GM12891 (cell line): ENCODE measurements around the gene P2RY8.
A peak's percentile ranks its signal among the peaks of the same experiment; 100 is the strongest.
"Not testable (repeated sequence)": the region's sequence is repeated elsewhere in the genome, so short reads cannot be mapped to it uniquely, and the experiment has no call there.

ENCODE experiments used
- DNase-seq: peaks from one replicate; pipeline ENCODE4 v3.0.0; 2011; ENCODE audit warnings: low spot score; ENCODE audit not compliant: insufficient read length
- FAIRE-seq: peaks from 2 replicates; lab custom pipeline; 2011; peaks lifted over from hg19 to GRCh38; lab: Jason Lieb, UNC
- PAX5 ChIP-seq: IDR thresholded peaks from 2 replicates; pipeline ENCODE4 v1.6.1; 2011; ENCODE audit warnings: low read length, moderate library complexity, mild to moderate bottlenecking; ENCODE audit not compliant: insufficient read depth, severe bottlenecking
- POLR2A ChIP-seq: IDR thresholded peaks from 2 replicates; pipeline ENCODE4 v1.6.1; 2011; ENCODE audit warnings: low read depth, low read length, control low read depth
- POLR2AphosphoS5 ChIP-seq: IDR thresholded peaks from 2 replicates; pipeline ENCODE4 v1.6.1; 2011; ENCODE audit warnings: low read depth, low read length, control low read depth
- POU2F2 ChIP-seq: IDR thresholded peaks from 2 replicates; pipeline ENCODE4 v1.6.1; 2011; ENCODE audit warnings: low read depth, mild to moderate bottlenecking, control low read depth, low read length, moderate library complexity
- SPI1 ChIP-seq: IDR thresholded peaks from 2 replicates; pipeline ENCODE4 v1.6.1; 2011; ENCODE audit warnings: low read depth, low read length, control low read depth
- TAF1 ChIP-seq: IDR thresholded peaks from 2 replicates; pipeline ENCODE4 v1.6.1; 2011; ENCODE audit warnings: low read depth, low read length, control low read depth

Gene P2RY8

DNA sequence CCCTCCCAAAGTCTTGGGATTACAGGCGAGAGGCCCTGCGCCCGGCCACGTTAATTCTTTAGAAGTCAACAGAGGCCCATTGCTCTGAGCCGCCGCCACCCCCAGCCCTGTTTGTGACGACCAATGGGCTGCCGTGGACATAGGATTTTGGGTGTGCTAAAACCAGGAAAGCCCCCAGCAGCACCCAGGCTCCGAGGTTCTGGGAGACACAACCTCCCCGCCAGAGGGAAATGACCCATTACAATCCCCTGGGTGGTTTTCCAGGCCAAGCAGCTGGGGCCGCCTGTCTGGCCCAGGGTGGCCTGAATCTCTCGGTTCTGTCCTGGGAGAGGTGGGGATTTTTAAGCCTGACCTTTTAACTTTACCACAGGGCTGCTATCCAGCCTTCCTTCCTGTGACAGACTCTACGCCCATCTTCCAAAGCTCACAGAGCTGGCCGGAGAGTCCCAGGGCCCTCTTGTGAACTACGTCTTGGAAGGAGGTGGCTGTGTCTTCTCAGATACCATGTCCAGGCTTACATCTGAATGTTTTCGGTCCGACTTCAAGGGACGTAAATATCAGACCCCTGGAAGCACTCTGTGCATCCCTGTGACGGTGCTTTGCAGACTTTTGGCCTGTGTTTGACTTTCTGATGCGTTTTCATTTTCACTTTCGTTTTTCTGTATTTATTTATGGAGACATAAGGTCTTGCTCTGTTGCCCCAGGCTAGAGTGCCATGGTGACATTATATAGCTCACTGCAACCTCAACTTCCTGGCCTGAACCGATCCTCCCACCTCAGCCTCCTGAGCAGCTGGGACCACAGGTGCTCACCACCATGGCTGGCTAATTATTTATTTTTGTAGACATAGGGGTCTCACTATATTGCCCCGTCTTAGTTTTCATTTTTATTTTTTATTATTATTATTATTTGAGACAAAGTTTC is 36.0 kb downstream of the P2RY8 start:
- DNase-seq = peak; percentile 50
- FAIRE-seq = peak; percentile 98
- TF ChIP-seq POLR2AphosphoS5 (peak; percentile 47; the same call in 1 of the 2 replicates), PAX5 (peak; percentile 75), POU2F2 (peak; percentile 42; the same call in 1 of the 2 replicates), TAF1 (no peak), POLR2A (no peak; the same call in 1 of the 2 replicates), SPI1 (peak; percentile 22; the same call in 1 of the 2 replicates)

DNA sequence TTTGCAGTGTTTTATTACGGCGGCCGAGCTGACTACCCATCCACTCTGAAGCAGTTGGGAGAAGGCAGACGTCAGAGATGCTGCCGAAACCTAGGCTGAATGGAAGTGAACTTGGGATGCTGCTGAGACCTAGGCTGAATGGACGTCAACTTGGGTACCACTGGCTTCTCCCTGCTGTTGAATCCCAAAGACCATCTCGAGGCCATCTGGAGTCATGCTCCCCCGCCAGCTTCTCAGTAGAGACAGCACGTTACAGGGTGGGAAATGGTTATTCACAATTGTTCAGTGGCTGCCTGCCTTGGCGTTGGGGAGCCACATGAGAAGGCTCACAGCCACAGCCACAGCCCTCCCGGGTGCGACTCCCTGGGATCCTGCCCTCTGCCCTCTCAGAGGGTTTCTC is 40.9 kb downstream of the P2RY8 start:
- FAIRE-seq (no peak), DNase-seq (no peak)
- TF ChIP-seq TAF1 (no peak), POLR2AphosphoS5 (no peak), POLR2A (0 out of 2 replicates have a peak, but pooled peaks have one; percentile 1)

DNA sequence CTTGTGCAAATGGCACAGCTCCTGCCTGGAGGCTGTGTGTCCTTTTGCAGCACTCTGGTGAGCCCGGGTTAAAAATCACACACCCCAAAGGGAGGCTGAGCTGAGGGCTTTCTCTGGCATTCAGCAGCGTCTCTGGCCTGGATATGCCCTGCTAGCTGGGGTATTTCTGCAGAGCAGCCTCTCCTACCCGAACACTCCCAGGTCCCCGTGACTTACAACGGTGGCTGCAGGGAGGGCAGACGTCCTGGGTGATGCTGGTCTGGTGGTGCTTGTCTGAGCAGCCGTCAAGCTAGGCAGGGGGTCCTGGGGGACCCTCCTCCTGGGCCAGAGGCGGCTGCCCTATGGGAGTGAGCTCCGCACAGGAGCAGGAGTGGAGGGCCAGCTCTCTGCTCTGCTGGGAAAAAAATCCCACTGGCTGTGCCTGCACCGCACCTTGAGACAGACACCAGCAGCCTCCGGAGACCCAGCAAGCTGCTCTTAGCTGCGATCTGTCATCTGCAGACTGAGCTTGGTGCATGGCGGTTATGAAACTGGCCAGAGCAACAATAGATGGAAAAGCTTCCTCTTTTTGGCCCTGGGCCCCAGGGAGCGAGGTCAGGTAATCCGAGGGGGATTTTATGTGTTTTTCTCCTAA is 43.0 kb downstream of the P2RY8 start:
- DNase-seq (no peak), FAIRE-seq (peak; percentile 89)
- TF ChIP-seq TAF1 (peak; percentile 83), POLR2AphosphoS5 (peak; percentile 82), PAX5 (no peak), POLR2A (peak; percentile 75), SPI1 (peak; percentile 62), POU2F2 (peak; percentile 35; the same call in 1 of the 2 replicates)

DNA sequence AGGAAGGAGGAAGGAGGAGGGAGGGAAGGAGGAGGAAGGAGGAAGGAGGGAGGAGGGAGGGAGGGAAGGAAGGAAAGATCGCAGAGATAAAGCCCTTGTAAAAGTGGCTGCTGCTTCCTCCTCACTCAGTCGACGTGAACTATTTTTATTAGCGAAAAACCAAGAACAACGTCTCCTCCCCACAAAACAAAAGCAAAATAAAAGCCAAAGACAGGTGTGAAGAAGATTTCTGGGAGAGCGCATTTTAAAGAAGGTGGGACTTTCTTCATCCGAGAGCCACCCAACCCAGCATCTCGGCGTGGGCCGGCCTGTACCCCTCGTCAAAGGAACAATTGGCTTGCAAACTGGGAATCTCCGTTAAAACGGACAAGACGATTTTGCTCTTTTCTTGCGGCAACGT is 43.6 kb downstream of the P2RY8 start:
- FAIRE-seq (no peak), DNase-seq (no peak)
- TF ChIP-seq SPI1 = no peak
- TF ChIP-seq PAX5 = no peak
- TF ChIP-seq TAF1 = no peak
- no peak for TF ChIP-seq POLR2AphosphoS5
- TF ChIP-seq POU2F2 = no peak
- no peak for TF ChIP-seq POLR2A

DNA sequence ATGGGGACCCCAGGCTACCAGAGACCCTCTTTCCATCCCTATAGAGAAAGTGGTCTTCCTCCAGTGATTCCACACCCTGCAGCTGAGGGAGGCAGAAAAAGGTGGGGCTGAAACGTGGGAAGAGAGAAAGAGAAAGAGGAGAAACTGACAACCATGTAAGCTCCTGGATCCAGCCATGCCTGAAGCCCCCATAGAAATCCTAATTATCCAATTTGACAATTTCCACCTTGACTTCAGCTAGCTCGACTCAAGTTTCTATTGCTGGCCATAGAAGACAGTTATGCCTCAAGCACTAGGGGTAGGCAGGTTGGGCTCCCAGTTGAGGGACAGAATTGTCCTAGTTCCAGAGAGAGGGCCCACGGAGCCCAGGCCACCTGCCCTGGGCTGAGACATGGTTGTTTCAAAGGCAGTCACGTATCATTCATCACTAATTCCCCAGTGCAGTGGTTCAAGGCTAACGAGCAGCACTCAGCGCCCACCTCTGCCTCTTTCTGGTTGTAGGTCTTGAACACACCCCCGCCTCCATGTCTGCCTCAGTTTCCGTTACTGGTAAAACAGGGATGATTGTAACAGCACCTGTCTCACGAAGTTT is 44.5 kb downstream of the P2RY8 start:
- DNase-seq = no peak
- peak; percentile 88 for FAIRE-seq
- no peak for TF ChIP-seq SPI1

DNA sequence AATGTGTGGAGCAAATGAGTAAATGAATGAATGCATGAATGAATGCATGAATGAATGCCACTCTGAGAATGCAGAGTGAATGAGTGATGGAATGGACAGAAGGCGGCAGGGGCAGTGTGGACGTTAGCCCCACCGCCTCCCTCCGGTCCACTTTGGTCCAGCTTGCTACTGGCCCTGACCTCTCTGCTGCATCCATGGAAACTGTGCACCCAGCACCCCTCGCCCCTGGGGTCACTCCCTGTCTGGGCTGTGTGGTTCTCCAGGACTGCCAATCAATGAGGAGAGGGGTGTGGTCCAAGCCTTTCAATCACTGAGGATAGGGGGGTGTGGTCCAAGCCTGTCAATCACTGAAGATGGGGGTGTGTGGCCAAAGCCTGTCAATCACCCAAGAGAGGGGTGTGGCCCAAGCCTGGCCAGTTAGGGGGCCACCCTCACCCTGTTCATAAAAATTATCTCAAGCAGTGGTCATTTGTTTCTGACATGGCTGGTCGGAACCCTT is 45.1 kb downstream of the P2RY8 start:
- peak; percentile 67 for DNase-seq
- FAIRE-seq = no peak
- no peak for TF ChIP-seq SPI1
- no peak for TF ChIP-seq POLR2AphosphoS5
- no peak for TF ChIP-seq TAF1
- no peak; the same call in 1 of the 2 replicates for TF ChIP-seq POLR2A
- no peak; the same call in 1 of the 2 replicates for TF ChIP-seq POU2F2

DNA sequence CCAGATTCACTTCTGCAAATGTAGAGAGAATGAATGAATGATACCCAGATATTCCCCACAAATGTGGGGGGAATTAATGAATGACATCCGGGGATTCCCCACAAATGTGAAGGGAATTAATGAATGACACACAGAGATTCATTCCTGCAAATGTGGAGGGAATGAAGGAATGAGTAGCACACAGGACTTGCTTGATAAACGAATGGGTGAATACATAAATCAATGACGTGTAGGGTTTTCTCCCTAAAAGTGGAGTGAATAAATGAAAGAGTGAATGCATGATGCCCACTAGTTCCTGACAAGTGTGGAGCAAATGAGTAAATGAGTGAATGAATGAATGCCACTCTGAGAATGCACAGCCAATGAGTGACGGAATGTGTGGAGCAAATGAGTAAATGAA is 45.7 kb downstream of the P2RY8 start:
- not testable (repeated sequence) for FAIRE-seq

DNA sequence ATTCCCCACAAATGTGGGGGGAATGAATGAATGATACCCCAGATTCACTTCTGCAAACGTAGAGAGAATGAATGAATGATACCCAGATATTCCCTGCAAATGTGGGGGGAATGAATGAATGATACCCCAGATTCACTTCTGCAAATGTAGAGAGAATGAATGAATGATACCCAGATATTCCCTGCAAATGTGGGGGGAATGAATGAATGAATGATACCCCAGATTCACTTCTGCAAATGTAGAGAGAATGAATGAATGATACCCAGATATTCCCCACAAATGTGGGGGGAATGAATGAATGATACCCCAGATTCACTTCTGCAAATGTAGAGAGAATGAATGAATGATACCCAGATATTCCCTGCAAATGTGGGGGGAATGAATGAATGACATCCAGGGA is 46.3 kb downstream of the P2RY8 start:
- DNase-seq, FAIRE-seq: not testable (repeated sequence)

More for the DNA sequence above, 45.7 kb downstream of the P2RY8 start:
- not testable (repeated sequence) for DNase-seq

DNA sequence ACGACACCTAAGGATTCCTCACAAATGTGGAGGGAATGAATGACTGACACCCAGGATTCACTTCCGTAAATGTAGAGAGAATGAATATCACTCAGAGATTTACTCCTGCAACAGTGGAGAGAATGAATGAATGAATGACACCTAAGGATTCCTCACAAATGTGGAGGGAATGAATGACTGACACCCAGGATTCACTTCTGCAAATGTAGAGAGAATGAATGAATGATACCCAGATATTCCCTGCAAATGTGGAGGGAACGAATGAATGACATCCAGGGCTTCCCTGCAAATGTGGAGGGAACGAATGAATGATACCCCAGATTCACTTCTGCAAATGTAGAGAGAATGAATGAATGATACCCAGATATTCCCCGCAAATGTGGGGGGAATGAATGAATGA is 47.6 kb downstream of the P2RY8 start:
- peak; percentile 83 for FAIRE-seq
- DNase-seq = not testable (repeated sequence)

DNA sequence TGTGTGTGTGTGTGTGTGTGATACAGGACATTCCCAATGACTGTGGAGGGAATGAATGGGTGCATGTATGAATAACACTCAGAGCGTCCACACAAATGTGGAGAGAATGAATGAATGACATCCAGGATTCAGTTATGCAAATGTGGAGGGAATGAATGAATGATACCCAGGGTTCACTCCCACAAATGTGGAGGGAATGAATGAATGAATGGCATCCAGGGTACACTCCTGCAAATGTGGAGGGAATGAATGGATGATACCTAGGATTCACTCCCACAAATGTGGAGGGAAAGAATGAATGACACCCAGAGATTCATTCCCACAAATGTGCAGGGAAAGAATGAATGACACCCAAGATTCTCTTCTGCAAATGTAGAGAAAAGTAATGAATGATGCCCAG is 48.2 kb downstream of the P2RY8 start:
- no peak for FAIRE-seq
- no peak for DNase-seq
- TF ChIP-seq POLR2AphosphoS5 (no peak), SPI1 (no peak), TAF1 (no peak), POU2F2 (no peak), PAX5 (no peak), POLR2A (no peak)

DNA sequence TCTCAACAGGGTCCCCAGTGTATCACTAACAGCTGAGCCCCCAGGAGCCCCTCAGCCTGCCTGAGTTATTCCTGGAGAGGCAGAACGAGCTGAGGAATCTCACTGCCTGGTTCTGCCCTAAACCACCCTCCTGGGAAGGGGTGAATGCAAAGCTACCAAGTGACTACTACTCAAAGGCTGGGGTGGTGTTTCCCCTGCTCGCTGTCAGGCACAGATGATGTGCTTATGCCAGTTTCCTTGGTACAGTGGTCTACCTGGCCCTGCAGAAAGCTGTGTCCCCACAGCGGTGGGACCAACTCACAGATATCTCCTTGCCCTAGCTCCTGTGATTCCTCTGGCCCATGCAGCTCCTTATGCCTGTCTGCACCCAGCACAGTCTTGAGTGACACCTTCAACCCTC is 48.8 kb downstream of the P2RY8 start:
- FAIRE-seq = peak; percentile 83
- TF ChIP-seq TAF1 (no peak), POLR2AphosphoS5 (no peak), SPI1 (no peak), POU2F2 (no peak), POLR2A (no peak), PAX5 (no peak)

More for the DNA sequence above, 48.8 kb downstream of the P2RY8 start:
- DNase-seq = no peak
